ENCODE results near the gene MRAS.

MRAS gene

GRCh38 chr3:138356730-138357405 is 8.5 kb downstream of the MRAS start:
- H3K4me1 Mint-ChIP-seq (ENCODE audit: low read depth) = no peaks in the 10 kb centered on the region
- no peak overlapping the region for H3K4me3 Mint-ChIP-seq
- H3K9me3 Mint-ChIP-seq (ENCODE audit: low read depth) = no peaks in the 10 kb centered on the region
- H3K36me3 Mint-ChIP-seq = no peaks in the 10 kb centered on the region
- no peak overlapping the region for H3K27ac Mint-ChIP-seq
- H3K27me3 Mint-ChIP-seq = no peaks in the 10 kb centered on the region

DNA sequence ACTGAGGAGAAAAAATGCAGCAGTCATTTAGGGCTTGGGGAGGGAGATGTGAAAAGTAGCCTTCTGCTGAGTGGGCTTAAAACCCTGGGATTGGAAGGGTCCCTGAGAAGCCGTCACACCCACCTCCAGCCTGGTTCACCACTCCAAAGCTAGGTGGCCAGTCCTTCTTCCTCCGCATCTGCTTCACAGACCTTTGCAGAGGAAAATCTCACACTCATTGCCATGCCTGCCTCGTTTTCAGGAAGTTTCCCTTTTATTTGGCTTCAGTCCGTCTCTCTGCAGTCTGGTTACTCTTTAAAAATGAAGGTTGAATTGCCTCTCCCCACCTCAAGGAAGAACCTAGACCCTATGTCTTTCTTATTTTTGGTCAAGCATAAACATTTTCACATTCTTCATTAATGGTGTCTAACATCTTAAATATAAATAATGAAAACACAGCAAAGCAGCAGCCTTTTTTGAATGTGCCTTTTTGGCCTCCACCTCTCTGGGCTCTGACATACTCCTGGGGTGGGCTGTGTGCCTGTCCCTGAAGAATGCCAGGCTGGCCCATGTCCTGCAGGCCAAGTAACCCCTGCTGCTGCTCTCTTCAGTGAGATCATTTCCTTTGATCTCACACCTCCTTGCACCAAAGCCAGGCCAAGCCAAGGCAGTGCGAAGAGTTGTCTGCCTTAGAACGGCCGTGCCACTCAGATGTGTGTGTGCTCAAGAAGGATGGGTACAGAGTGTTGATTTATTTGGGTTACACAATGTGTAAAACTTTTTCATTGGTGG is 11.0 kb downstream of the MRAS start:
- Mint-ChIP-seq H3K27me3 (no peaks in the 10 kb centered on the region), H3K9me3 (ENCODE audit: low read depth) (no peaks in the 10 kb centered on the region), H3K36me3 (no peaks in the 10 kb centered on the region), H3K27ac (no peak overlapping the region), H3K4me1 (ENCODE audit: low read depth) (no peaks in the 10 kb centered on the region), H3K4me3 (no peak overlapping the region)

DNA sequence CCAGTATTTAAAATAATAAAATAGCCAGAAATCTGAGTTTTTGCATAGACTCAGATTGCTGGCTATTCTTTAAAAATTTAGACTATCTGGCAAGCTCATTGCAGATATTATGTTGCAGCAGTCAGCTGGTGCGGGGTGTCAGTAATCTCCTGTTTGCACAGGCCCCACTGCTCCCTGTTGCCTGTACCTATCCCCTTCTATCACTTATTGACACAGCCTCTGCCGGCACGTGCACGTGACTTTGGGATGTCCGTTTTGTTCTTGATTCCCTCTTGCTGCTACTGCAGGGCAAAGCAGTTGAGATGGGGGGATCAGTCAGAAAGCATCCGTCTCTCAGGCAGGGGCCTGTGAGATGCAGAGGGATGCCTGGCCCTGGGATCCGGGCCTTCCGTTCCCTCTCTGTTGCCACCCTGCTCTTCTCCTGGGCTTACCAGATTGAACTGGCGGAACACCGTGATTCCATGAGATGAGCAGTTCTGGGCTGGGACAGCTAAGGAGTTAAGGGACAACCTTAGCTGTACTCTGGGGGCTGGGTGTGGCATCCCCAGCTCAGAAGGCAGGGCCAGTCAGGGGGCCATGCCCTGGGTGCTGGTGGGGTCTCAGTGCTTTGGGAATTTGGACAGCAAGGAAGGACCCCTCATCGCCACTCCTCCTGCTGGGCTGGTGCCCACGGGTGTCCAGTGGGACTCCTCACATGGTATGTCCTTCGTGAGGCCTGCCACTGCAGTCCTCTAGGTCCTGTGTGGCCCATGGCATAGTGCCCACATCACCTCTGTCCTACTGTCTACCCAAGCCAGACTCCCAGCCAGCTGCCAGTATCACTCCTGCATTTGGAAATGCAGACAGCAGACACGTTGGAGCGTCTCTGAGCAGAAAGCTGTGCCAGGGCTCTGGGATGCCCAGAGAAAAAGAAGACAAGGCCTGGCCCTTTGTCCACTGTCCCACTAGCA is 11.8 kb downstream of the MRAS start:
- Mint-ChIP-seq H3K9me3 (ENCODE audit: low read depth) (no peaks in the 10 kb centered on the region), H3K4me3 (no peak overlapping the region), H3K27me3 (no peaks in the 10 kb centered on the region), H3K4me1 (ENCODE audit: low read depth) (no peaks in the 10 kb centered on the region), H3K27ac (no peak overlapping the region), H3K36me3 (no peaks in the 10 kb centered on the region)

GRCh38 chr3:138360869-138361525 is 12.6 kb downstream of the MRAS start:
- no peaks in the 10 kb centered on the region for H3K27me3 Mint-ChIP-seq
- no peak overlapping the region for H3K4me3 Mint-ChIP-seq
- no peak overlapping the region for H3K27ac Mint-ChIP-seq
- H3K9me3 Mint-ChIP-seq (ENCODE audit: low read depth) = no peaks in the 10 kb centered on the region
- H3K4me1 Mint-ChIP-seq (ENCODE audit: low read depth) = no peaks in the 10 kb centered on the region
- H3K36me3 Mint-ChIP-seq = no peaks in the 10 kb centered on the region

DNA sequence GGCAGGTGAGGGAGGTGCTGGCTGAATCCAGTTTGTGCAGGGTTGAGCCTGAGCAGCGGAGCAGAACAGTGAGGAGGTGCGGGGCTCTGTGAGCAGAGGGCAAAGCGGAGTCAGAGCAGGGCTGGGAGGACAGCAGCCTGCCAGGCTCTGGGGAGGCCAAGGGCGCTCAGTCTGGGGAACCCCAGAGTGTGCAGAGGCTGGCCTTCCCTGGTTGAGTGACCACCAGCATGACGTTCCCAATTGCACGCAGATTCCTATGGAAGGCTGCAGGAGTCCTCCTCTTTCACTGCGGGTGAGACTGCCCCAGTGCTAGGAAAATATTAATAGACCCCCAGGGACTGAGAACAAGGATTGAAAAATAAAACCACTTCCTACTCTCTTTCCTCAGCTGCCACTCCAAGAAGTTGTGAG is 13.2 kb downstream of the MRAS start:
- H3K4me3 Mint-ChIP-seq = no peak overlapping the region
- H3K27ac Mint-ChIP-seq = no peak overlapping the region
- no peaks in the 10 kb centered on the region for H3K27me3 Mint-ChIP-seq
- H3K36me3 Mint-ChIP-seq = no peaks in the 10 kb centered on the region
- no peaks in the 10 kb centered on the region for H3K9me3 Mint-ChIP-seq (ENCODE audit: low read depth)
- no peaks in the 10 kb centered on the region for H3K4me1 Mint-ChIP-seq (ENCODE audit: low read depth)

GRCh38 chr3:138362538-138362937 is 14.2 kb downstream of the MRAS start:
- no peak overlapping the region for H3K27ac Mint-ChIP-seq
- no peaks in the 10 kb centered on the region for H3K9me3 Mint-ChIP-seq (ENCODE audit: low read depth)
- H3K4me3 Mint-ChIP-seq = no peak overlapping the region
- no peaks in the 10 kb centered on the region for H3K36me3 Mint-ChIP-seq
- H3K4me1 Mint-ChIP-seq (ENCODE audit: low read depth) = no peaks in the 10 kb centered on the region
- no peaks in the 10 kb centered on the region for H3K27me3 Mint-ChIP-seq

GRCh38 chr3:138363322-138363721 is 14.9 kb downstream of the MRAS start:
- H3K9me3 Mint-ChIP-seq (ENCODE audit: low read depth) = no peaks in the 10 kb centered on the region
- H3K4me3 Mint-ChIP-seq = no peak overlapping the region
- no peaks in the 10 kb centered on the region for H3K27me3 Mint-ChIP-seq
- no peak overlapping the region for H3K27ac Mint-ChIP-seq
- no peaks in the 10 kb centered on the region for H3K4me1 Mint-ChIP-seq (ENCODE audit: low read depth)
- H3K36me3 Mint-ChIP-seq = no peaks in the 10 kb centered on the region

DNA sequence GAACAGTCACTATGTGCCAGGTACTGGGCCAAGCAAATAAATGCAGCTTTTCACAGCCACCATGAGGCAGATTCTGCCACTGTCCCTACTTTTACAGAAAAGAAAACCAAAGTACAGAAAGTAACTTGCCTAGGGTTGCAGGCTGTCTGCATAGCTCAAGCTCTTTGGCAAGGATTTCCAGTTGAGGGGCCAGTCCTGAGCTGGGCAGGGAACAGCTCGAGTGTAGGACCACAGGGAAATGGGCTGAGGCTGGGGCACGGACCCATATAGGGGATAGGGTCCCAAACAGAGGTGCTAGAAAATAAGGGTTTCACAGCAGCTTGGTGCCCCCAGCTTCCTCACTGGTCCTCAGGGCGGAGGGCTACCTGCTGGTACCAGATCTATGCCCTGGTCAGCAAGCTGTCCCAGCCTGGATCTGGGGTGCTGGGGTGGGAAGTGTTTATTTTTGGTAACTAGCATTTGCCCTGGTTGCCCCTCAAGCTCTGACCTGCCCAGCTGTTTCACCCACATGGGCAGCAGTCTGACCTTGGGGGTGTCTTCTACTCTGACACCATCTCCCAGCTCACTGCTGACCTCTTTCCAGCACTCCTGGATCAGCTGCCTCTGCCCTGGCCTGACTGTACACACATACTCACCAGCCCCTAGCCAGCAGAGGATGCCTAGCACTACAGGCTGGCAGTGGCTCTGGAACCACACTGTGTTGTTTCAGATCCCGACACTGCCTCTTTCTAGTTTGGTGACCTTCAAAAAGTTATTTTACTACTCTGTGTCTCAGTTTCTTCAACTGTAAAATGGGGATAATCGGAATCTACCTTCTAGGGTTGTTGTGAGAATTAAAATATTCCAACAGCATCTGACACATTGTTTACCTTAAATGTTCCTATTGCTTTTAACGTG is 16.2 kb downstream of the MRAS start:
- no peak overlapping the region for H3K4me3 Mint-ChIP-seq
- no peaks in the 10 kb centered on the region for H3K9me3 Mint-ChIP-seq (ENCODE audit: low read depth)
- no peaks in the 10 kb centered on the region for H3K36me3 Mint-ChIP-seq
- H3K4me1 Mint-ChIP-seq (ENCODE audit: low read depth) = no peaks in the 10 kb centered on the region
- no peak overlapping the region for H3K27ac Mint-ChIP-seq
- no peaks in the 10 kb centered on the region for H3K27me3 Mint-ChIP-seq

GRCh38 chr3:138365253-138365555 is 16.8 kb downstream of the MRAS start:
- no peaks in the 10 kb centered on the region for H3K27me3 Mint-ChIP-seq
- H3K27ac Mint-ChIP-seq = no peak overlapping the region
- no peaks in the 10 kb centered on the region for H3K9me3 Mint-ChIP-seq (ENCODE audit: low read depth)
- H3K4me3 Mint-ChIP-seq = no peak overlapping the region
- H3K4me1 Mint-ChIP-seq (ENCODE audit: low read depth) = no peaks in the 10 kb centered on the region
- no peaks in the 10 kb centered on the region for H3K36me3 Mint-ChIP-seq

- Mint-ChIP-seq H3K27me3 (peaks cover 5% of the 10 kb centered on the region), H3K27ac (no peak overlapping the region), H3K9me3 (ENCODE audit: low read depth) (peaks cover 4% of the 10 kb centered on the region), H3K36me3 (no peaks in the 10 kb centered on the region), H3K4me3 (no peak overlapping the region), H3K4me1 (ENCODE audit: low read depth) (no peaks in the 10 kb centered on the region)
These were observed 17.8 kb downstream of the MRAS start for GRCh38 chr3:138366006-138366759.

DNA sequence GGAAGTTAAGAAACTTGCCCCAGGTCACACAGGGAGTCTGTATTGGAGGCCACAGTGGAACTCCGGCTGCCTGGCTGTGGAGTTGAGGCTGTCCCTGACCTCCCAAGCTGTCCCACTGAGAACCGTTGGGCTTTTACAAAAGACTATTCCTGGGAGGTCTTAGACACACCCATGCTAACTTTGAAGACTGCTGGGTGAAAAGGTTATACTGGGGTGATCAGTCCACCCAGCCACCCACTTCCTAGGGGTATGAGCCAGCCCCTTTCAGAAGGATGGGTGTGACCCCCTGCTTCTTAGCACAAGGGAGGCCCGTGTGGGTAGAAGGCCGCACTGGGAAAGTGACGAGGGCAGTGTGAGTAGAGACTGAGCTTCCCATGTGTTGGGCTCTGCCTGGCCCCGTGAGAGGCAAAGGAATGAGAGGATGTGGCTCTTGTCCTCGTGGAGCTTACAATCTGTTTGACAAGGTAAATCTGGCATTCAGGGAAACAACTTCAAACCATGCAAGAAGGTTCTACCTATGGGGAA is 19.0 kb downstream of the MRAS start:
- Mint-ChIP-seq H3K36me3 (no peaks in the 10 kb centered on the region), H3K27me3 (peaks cover 7% of the 10 kb centered on the region), H3K4me3 (no peak overlapping the region), H3K27ac (no peak overlapping the region), H3K9me3 (ENCODE audit: low read depth) (peaks cover 4% of the 10 kb centered on the region), H3K4me1 (ENCODE audit: low read depth) (no peaks in the 10 kb centered on the region)

- Mint-ChIP-seq H3K27ac (no peak overlapping the region), H3K36me3 (no peaks in the 10 kb centered on the region), H3K4me1 (ENCODE audit: low read depth) (no peaks in the 10 kb centered on the region), H3K9me3 (ENCODE audit: low read depth) (peaks cover 4% of the 10 kb centered on the region), H3K27me3 (peaks cover 7% of the 10 kb centered on the region), H3K4me3 (no peak overlapping the region)
These were observed 19.5 kb downstream of the MRAS start for GRCh38 chr3:138367911-138368310.

GRCh38 chr3:138369151-138369900 is 20.9 kb downstream of the MRAS start:
- Mint-ChIP-seq H3K9me3 (ENCODE audit: low read depth) (peaks cover 4% of the 10 kb centered on the region), H3K36me3 (no peaks in the 10 kb centered on the region), H3K4me1 (ENCODE audit: low read depth) (no peaks in the 10 kb centered on the region), H3K4me3 (no peak overlapping the region), H3K27ac (no peak overlapping the region), H3K27me3 (peaks cover 7% of the 10 kb centered on the region)

Data from activated naive CD8-positive, alpha-beta T cell (primary cell).